ENCODE data around the gene LASP1NB.

- TF ChIP-seq CTCF (IDR thresholded peaks at IDR 0.05) (no peak), POLR2AphosphoS5 (IDR thresholded peaks at IDR 0.05) (no peak), EP300 (IDR thresholded peaks at IDR 0.05) (no peak), POLR2A (IDR thresholded peaks at IDR 0.05) (no peak)
Observed at GRCh38 chr17:38970804-38971203, 45.4 kb downstream of the LASP1NB start.

All from upper lobe of left lung (tissue), 4 donors.